ENCODE data around the gene HMGN5. TPM values are rescaled to one million over a fixed set of nuclear protein-coding genes. Genes with fewer than 3 reads are reported as not detected.

Gene HMGN5, protein sequence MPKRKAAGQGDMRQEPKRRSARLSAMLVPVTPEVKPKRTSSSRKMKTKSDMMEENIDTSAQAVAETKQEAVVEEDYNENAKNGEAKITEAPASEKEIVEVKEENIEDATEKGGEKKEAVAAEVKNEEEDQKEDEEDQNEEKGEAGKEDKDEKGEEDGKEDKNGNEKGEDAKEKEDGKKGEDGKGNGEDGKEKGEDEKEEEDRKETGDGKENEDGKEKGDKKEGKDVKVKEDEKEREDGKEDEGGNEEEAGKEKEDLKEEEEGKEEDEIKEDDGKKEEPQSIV
- polyA plus RNA-seq (2011; rRNA removed) (1.0 and 2.1 TPM in 2 replicates), polyA minus RNA-seq (2011; rRNA and poly(A)+ RNA removed) (0.52 TPM in 1 of 2 replicates, not detected in the other)

DNA sequence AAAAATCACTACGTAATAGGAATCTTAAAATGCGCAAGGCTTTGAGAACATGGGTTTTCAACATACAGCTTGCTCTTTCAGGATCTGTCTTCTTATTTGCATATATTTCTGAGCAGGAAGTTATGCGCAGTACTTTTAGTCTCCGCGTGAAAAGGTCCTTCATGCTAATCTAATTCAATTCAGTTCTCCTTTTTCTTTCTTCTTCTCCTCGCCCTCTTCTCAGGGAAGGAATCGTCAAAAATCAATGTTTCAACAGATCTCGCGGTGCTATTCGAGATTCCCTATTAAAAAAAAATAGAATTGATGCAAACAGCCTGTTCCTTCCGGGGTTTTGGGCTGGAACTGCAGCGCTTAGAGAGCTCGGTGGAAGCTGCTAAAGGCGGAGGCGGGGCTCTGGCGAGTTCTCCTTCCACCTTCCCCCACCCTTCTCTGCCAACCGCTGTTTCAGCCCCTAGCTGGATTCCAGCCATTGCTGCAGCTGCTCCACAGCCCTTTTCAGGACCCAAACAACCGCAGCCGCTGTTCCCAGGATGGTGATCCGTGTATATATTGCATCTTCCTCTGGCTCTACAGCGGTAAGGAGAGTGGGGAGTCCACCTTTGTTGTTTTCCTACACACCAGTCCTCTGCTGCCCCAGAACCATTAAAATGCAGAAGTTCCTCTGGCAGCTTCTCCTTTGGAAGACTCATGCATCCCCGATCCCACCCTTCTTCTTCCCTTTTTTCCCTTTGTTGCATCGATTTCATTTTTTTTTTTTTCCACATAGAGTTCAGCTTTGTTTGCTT lies at the start of gene HMGN5, which contains the start of gene SH3BGRL:
Gene HMGN5 (minus strand): TSS at position 243 of the 785 bp plus-strand sequence. CDS start 80,364 bp downstream, outside the sequence.
Gene SH3BGRL (plus strand): TSS at position 432 of the 785 bp plus-strand sequence. CDS start 99 bp downstream, at position 531.
- no peaks in the 10 kb centered on the region for H3K27me3 ChIP-seq (ENCODE audit: control insufficient read depth, insufficient read depth, low read length)
- TF ChIP-seq, protein P1, sequence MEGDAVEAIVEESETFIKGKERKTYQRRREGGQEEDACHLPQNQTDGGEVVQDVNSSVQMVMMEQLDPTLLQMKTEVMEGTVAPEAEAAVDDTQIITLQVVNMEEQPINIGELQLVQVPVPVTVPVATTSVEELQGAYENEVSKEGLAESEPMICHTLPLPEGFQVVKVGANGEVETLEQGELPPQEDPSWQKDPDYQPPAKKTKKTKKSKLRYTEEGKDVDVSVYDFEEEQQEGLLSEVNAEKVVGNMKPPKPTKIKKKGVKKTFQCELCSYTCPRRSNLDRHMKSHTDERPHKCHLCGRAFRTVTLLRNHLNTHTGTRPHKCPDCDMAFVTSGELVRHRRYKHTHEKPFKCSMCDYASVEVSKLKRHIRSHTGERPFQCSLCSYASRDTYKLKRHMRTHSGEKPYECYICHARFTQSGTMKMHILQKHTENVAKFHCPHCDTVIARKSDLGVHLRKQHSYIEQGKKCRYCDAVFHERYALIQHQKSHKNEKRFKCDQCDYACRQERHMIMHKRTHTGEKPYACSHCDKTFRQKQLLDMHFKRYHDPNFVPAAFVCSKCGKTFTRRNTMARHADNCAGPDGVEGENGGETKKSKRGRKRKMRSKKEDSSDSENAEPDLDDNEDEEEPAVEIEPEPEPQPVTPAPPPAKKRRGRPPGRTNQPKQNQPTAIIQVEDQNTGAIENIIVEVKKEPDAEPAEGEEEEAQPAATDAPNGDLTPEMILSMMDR (IDR thresholded peaks at IDR 0.05; ENCODE audit: insufficient read depth, low read depth, low read length), result no peak
- no peaks in the 10 kb centered on the region for H3K36me3 ChIP-seq (ENCODE audit: control insufficient read depth, insufficient read depth, low read length)
- ChIA-PET CTCF (interaction anchor here (0.6 to 1.5 kb wide), 4 partner anchors 10 to 175 kb away, joined by 3 to 5 read pairs (median 3); no protein-coding TSS in a partner anchor), POLR2A (no interaction called here)
- peak; percentile 47 for DNase-seq (ENCODE audit: low read depth)
- H3K4me3 ChIP-seq (ENCODE audit: low read depth, low read length), result peak within 1 kb of the TSS; percentile 66

DNA sequence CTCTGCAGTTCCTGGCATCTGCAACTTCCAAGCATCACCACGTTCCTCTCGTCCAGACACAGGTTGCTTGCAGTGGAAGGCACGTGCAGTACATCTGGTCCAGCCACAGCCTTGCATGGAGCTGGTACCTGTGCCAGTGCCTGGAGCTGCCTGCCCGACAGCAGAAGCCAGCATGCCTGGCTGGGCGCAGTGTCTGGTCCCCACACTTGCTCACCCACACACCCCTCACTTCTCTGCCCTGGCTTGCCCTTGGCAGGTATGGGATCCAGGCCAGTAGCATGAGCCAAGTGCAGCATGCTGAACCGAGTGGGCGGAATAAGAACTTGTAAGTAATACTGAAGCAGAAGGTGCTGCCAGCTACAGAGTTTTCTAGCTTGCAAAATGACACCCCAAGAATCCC lies 40.0 kb upstream of the HMGN5 start:
- TF ChIP-seq, protein P1 (IDR thresholded peaks at IDR 0.05; ENCODE audit: insufficient read depth, low read depth, low read length), result no peak
- POLR2A ChIA-PET, result no interaction called here
- Histone ChIP-seq H3K4me3 (ENCODE audit: low read depth, low read length) (no peak overlapping the region), H3K36me3 (ENCODE audit: control insufficient read depth, insufficient read depth, low read length) (no peaks in the 10 kb centered on the region; the same call in 1 of the 2 replicates), H3K27me3 (ENCODE audit: control insufficient read depth, insufficient read depth, low read length) (no peaks in the 10 kb centered on the region)
- CTCF ChIA-PET, result no interaction called here
- DNase-seq (ENCODE audit: low read depth), result no peak

DNA sequence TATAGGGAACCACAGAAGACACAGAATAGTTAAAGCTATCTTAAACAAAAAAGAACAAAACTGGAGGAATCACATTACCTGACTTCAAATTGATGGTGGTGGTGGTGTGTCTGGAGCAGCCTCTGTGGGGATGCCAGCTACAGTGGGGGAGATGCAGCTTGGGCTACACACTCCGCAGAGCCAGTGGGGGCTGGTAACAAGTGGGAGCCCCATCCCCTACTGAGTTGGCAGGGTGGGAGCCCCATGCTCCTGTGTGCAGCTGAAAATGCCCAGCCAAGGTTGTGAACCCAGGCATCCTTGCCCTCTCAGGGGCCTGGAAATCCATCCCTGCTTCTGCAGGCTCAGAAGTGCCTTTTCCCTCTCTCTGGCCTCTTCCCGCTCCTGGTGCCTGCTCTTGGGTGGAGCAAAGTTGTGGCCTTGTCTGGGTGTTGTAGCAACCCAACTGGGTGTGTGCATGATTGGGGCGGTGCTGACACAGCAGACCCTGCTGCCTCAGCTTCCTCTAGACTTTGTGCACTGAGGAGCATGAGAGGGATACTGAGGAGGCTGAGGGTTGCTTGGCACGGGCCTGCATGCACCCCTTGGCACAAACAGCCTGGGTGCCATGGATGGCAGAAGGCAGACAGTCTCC lies 39.1 kb upstream of the HMGN5 start:
- ChIA-PET CTCF (no interaction called here), POLR2A (no interaction called here)
- H3K36me3 ChIP-seq (ENCODE audit: control insufficient read depth, insufficient read depth, low read length), result no peaks in the 10 kb centered on the region; the same call in 1 of the 2 replicates
- no peaks in the 10 kb centered on the region for H3K27me3 ChIP-seq (ENCODE audit: control insufficient read depth, insufficient read depth, low read length)
- TF ChIP-seq, protein P1 (IDR thresholded peaks at IDR 0.05; ENCODE audit: insufficient read depth, low read depth, low read length), result no peak
- no peak for DNase-seq (ENCODE audit: low read depth)
- H3K4me3 ChIP-seq (ENCODE audit: low read depth, low read length), result no peak overlapping the region

DNA sequence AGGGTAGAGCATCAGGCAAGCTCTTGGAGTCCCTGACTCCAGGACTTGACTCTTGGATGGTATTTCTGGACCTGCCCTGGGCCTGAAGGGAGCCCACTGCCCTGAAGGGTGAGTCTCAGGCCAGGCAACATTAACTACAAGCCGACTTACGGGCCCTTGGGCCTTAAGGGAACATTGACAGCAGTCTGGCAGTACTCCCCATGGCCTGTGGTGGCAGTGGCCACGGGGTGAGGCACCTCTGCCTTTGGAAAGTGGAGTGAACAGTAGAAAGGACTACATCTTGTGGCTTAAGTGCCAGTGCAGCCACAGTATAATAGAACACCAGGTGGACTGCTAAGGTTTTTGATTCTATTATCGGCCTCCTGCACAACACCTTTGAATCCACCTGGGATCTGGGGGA lies 36.5 kb upstream of the HMGN5 start:
- POLR2A ChIA-PET, result no interaction called here
- no peak for DNase-seq (ENCODE audit: low read depth)
- Histone ChIP-seq H3K4me3 (ENCODE audit: low read depth, low read length) (no peak overlapping the region), H3K36me3 (ENCODE audit: control insufficient read depth, insufficient read depth, low read length) (no peaks in the 10 kb centered on the region; the same call in 1 of the 2 replicates), H3K27me3 (ENCODE audit: control insufficient read depth, insufficient read depth, low read length) (no peaks in the 10 kb centered on the region)
- TF ChIP-seq, protein P1 (IDR thresholded peaks at IDR 0.05; ENCODE audit: insufficient read depth, low read depth, low read length), result no peak
- CTCF ChIA-PET, result no interaction called here

DNA sequence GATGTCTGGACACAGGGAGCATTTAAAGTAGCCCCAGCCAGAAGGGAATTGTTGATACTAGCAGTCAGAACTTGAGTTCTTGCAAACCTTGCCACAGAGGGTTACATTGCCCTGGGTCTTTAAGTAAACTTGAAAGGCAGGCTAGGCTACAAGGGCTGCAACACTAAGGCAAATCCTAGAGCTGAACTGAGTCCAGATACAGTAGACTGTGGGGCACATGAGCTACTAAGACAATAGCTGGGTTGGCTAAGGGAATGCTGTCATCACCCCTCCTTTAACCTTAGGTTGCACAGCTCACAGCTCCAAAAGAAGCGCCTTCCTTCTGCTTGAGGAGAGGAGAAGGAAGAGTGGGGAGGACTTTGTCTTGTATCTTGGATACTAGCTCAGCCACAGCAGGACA lies 35.8 kb upstream of the HMGN5 start:
- CTCF ChIA-PET, result no interaction called here
- DNase-seq (ENCODE audit: low read depth), result no peak
- POLR2A ChIA-PET, result no interaction called here
- TF ChIP-seq, protein P1 (IDR thresholded peaks at IDR 0.05; ENCODE audit: insufficient read depth, low read depth, low read length), result no peak
- Histone ChIP-seq H3K27me3 (ENCODE audit: control insufficient read depth, insufficient read depth, low read length) (no peaks in the 10 kb centered on the region), H3K36me3 (ENCODE audit: control insufficient read depth, insufficient read depth, low read length) (no peaks in the 10 kb centered on the region; the same call in 1 of the 2 replicates), H3K4me3 (ENCODE audit: low read depth, low read length) (no peak overlapping the region)

All from BJ (cell line).